Measurements from ENCODE around the gene NCAM1. TPM values are rescaled to one million over a fixed set of nuclear protein-coding genes. Genes with fewer than 3 reads are reported as not detected.
A peak's percentile ranks its signal among the peaks of the same experiment; 100 is the strongest.

The NCAM1 gene
- total and polyA plus RNA-seq, 2 donors (not counting 1 experiment from before 2014, with no cell fraction given): 0.17 to 2.6 TPM

DNA sequence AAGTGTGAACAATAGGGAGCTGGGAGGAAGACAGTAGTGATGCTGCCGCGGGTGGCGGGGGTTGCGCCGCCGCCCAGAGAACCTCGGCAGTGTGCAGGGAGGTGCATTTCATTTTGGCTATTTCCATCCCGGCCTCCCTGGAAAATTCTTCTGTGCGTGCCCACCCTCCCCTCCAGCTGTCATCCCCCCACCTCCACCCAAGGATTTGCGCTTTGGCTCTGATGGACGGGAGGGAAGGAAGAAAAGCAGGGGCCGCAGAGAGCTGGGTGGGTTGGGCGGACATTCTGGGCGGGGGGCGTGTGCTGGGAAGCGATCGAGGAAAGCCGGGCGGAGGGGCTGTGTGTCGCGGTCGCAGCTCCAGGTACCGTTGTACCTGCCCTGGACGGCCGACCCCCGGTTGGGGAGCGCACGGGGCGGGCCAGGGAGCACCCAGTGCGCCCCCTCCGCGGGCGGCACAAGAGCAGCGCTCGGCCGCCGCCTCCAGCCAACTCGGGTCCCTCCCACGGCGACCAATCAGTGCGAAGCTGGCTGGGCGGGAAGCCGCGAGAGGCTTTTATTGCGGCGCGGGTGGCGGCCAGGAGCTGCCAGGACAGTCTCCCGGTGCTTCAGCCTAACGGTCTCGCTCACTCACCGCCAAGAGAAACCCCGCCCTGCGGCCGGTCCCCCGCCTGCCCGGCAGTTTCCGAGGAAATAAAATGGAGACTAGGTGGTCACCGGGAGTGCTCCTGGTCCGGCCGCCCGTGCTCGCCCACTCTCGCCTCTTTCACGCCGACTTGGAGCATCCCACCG is 1.6 kb downstream of the NCAM1 start:
- DNase-seq (ENCODE audit: low read depth in 2 of 2): peak; percentile 5 to 34
- peaks cover 11% of the 10 kb centered on the region for H3K27me3 ChIP-seq (ENCODE audit: control insufficient read depth, insufficient read depth, low read length)
- H3K4me3 ChIP-seq (replicated peaks in 1 of 4; ENCODE audit: control extremely low read depth in 1 of 4, insufficient read depth in 1 of 4, low read depth in 3 of 4, low read length in 4 of 4): peak overlapping the region; percentile 16 to 67 (median 50)
- H3K9me3 ChIP-seq (ENCODE audit: control insufficient read depth, insufficient read depth, low read depth, low read length): no peaks in the 10 kb centered on the region
- H3K79me2 ChIP-seq (ENCODE audit: control insufficient read depth, insufficient read depth, low read length): no peaks in the 10 kb centered on the region
- H4K20me1 ChIP-seq (ENCODE audit: control insufficient read depth, extremely low read depth, insufficient read depth, low read length): no peaks in the 10 kb centered on the region
- H3K4me1 ChIP-seq (ENCODE audit: control insufficient read depth, extremely low read depth, insufficient read depth, low read length): no peaks in the 10 kb centered on the region
- H3K4me2 ChIP-seq (ENCODE audit: extremely low read depth, insufficient read depth, low read length): peak overlapping the region; percentile 80
- H3K27ac ChIP-seq (ENCODE audit: insufficient read depth, low read length): no peak overlapping the region
- TF ChIP-seq, protein P1, sequence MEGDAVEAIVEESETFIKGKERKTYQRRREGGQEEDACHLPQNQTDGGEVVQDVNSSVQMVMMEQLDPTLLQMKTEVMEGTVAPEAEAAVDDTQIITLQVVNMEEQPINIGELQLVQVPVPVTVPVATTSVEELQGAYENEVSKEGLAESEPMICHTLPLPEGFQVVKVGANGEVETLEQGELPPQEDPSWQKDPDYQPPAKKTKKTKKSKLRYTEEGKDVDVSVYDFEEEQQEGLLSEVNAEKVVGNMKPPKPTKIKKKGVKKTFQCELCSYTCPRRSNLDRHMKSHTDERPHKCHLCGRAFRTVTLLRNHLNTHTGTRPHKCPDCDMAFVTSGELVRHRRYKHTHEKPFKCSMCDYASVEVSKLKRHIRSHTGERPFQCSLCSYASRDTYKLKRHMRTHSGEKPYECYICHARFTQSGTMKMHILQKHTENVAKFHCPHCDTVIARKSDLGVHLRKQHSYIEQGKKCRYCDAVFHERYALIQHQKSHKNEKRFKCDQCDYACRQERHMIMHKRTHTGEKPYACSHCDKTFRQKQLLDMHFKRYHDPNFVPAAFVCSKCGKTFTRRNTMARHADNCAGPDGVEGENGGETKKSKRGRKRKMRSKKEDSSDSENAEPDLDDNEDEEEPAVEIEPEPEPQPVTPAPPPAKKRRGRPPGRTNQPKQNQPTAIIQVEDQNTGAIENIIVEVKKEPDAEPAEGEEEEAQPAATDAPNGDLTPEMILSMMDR (conservative IDR thresholded peaks at IDR 0.05 in 1 of 2, IDR thresholded peaks at IDR 0.05 in 1 of 2; ENCODE audit: low read depth in 1 of 2, low read length in 2 of 2): no peak
- peak; percentile 73 for TF ChIP-seq EZH2 (IDR thresholded peaks at IDR 0.05; ENCODE audit: low read length, missing control alignments)
- no peak overlapping the region for H3K9ac ChIP-seq (ENCODE audit: insufficient read depth, low read length)
- H2AFZ ChIP-seq (ENCODE audit: low read length): no peak overlapping the region
- H3K36me3 ChIP-seq (ENCODE audit: control insufficient read depth, insufficient read depth, low read length): no peaks in the 10 kb centered on the region

DNA sequence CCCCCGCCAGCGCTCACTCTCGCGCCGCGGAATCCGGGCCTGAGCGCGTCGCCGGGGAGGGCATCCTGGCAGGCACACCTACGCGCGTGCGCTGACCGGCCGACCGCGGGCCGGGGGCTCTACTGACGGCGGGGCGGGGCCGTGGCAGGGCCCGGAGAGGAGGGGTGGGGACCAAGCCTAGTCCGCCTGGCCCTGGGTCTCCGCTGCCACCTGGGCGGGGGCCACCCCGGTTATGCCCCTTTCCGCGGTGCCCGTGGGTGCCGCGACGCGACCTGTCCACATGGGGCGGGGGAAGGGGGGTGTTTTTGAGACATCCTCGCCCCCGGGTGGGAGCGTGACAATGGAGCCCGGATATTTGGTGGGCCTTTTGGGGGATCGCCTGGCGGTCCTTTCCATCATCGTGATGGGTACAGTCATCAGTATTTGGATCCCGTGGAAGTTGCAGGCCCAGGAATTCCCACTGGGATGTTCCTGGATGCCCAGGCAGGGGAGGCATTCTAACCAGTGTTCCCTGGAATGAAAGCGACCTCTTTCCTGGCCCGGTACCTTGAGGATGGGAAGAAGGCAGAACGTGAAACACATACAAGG is 2.2 kb downstream of the NCAM1 start:
- Histone ChIP-seq H3K27ac (ENCODE audit: insufficient read depth, low read length) (no peak overlapping the region), H4K20me1 (ENCODE audit: control insufficient read depth, extremely low read depth, insufficient read depth, low read length) (no peaks in the 10 kb centered on the region), H3K4me2 (ENCODE audit: extremely low read depth, insufficient read depth, low read length) (peak overlapping the region; percentile 32), H3K9me3 (ENCODE audit: control insufficient read depth, insufficient read depth, low read depth, low read length) (no peaks in the 10 kb centered on the region), H3K9ac (ENCODE audit: insufficient read depth, low read length) (no peak overlapping the region), H3K27me3 (ENCODE audit: control insufficient read depth, insufficient read depth, low read length) (peaks cover 11% of the 10 kb centered on the region), H3K79me2 (ENCODE audit: control insufficient read depth, insufficient read depth, low read length) (no peaks in the 10 kb centered on the region), H3K36me3 (ENCODE audit: control insufficient read depth, insufficient read depth, low read length) (no peaks in the 10 kb centered on the region), H3K4me1 (ENCODE audit: control insufficient read depth, extremely low read depth, insufficient read depth, low read length) (no peaks in the 10 kb centered on the region), H3K4me3 (replicated peaks in 1 of 4; ENCODE audit: control extremely low read depth in 1 of 4, insufficient read depth in 1 of 4, low read depth in 3 of 4, low read length in 4 of 4) (peak overlapping the region in 3 of 4 experiments; percentile 11 to 56 (median 16)), H2AFZ (ENCODE audit: low read length) (no peak overlapping the region)
- DNase-seq (ENCODE audit: low read depth in 2 of 2): no peak
- TF ChIP-seq EZH2 (IDR thresholded peaks at IDR 0.05; ENCODE audit: low read length, missing control alignments): no peak
- TF ChIP-seq, protein P1 (conservative IDR thresholded peaks at IDR 0.05 in 1 of 2, IDR thresholded peaks at IDR 0.05 in 1 of 2; ENCODE audit: low read depth in 1 of 2, low read length in 2 of 2): no peak

DNA sequence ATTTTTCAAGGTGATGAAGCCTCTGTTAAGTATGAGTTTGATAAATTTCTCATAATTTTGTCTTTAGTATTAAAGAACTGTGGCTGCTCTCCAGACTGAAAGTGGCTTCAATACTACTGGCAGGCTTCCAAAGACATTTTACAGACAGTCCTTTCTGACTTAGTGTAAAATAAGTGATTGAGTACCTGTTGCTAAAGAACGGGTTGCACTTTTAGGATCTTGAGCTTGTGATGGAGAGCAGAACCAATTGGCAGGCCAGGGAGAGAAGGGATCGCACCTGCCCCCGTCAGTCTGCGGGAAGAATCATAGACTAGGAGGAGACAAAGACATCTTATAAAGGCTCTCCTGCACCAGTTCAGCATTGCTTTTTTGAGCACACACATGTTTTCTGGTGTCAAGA is 4.4 kb downstream of the NCAM1 start:
- no peak overlapping the region for H3K4me2 ChIP-seq (ENCODE audit: extremely low read depth, insufficient read depth, low read length)
- H3K9ac ChIP-seq (ENCODE audit: insufficient read depth, low read length): no peak overlapping the region
- H3K79me2 ChIP-seq (ENCODE audit: control insufficient read depth, insufficient read depth, low read length): no peaks in the 10 kb centered on the region
- no peak overlapping the region for H3K27ac ChIP-seq (ENCODE audit: insufficient read depth, low read length)
- DNase-seq (ENCODE audit: low read depth in 2 of 2): no peak
- H2AFZ ChIP-seq (ENCODE audit: low read length): no peak overlapping the region
- no peaks in the 10 kb centered on the region for H3K9me3 ChIP-seq (ENCODE audit: control insufficient read depth, insufficient read depth, low read depth, low read length)
- H3K4me1 ChIP-seq (ENCODE audit: control insufficient read depth, extremely low read depth, insufficient read depth, low read length): no peaks in the 10 kb centered on the region
- no peak for TF ChIP-seq EZH2 (IDR thresholded peaks at IDR 0.05; ENCODE audit: low read length, missing control alignments)
- TF ChIP-seq, protein P1 (conservative IDR thresholded peaks at IDR 0.05 in 1 of 2, IDR thresholded peaks at IDR 0.05 in 1 of 2; ENCODE audit: low read depth in 1 of 2, low read length in 2 of 2): no peak
- no peaks in the 10 kb centered on the region for H3K36me3 ChIP-seq (ENCODE audit: control insufficient read depth, insufficient read depth, low read length)
- no peak overlapping the region for H3K4me3 ChIP-seq (replicated peaks in 1 of 4; ENCODE audit: control extremely low read depth in 1 of 4, insufficient read depth in 1 of 4, low read depth in 3 of 4, low read length in 4 of 4)
- peaks cover 9% of the 10 kb centered on the region for H3K27me3 ChIP-seq (ENCODE audit: control insufficient read depth, insufficient read depth, low read length)
- H4K20me1 ChIP-seq (ENCODE audit: control insufficient read depth, extremely low read depth, insufficient read depth, low read length): no peaks in the 10 kb centered on the region

Measured in fibroblast of lung (primary cell).